H1 (cell line): ENCODE measurements around the gene CPNE5. TPM values are rescaled to one million over a fixed set of nuclear protein-coding genes. Genes with fewer than 3 reads are reported as not detected.

Experiments
- BRCA1 ChIP-seq: IDR thresholded peaks from 2 replicates; pipeline ENCODE4 v1.6.1; 2012; ENCODE audit warnings: low read depth, low read length, improper control_type of control experiment
- JUND ChIP-seq: IDR thresholded peaks from 2 replicates; pipeline ENCODE4 v1.6.1; 2011; ENCODE audit warnings: mild to moderate bottlenecking, improper control_type of control experiment, low read length
- KDM4A ChIP-seq: IDR thresholded peaks from one replicate; pipeline ENCODE4 v1.7.1; 2012; ENCODE audit warnings: low read depth, mild to moderate bottlenecking, moderate library complexity, low read length, inconsistent platforms; ENCODE audit not compliant: severe bottlenecking
- MAFK ChIP-seq: IDR thresholded peaks from 2 replicates; pipeline ENCODE4 v1.6.1; 2012; ENCODE audit warnings: low read depth, mild to moderate bottlenecking, improper control_type of control experiment, low read length
- PHF8 ChIP-seq: fragments of 200-600 bp; sonication (generic); conservative IDR thresholded peaks from 2 replicates; pipeline ENCODE4 v1.7.1; 2012; ENCODE audit warnings: low read depth, mild to moderate bottlenecking, inconsistent platforms, low read length, moderate library complexity
- SAP30 ChIP-seq: fragments of 300-600 bp; sonication (generic); IDR thresholded peaks from 2 replicates; pipeline ENCODE4 v1.7.1; 2012; ENCODE audit warnings: low read length, moderate library complexity, mild to moderate bottlenecking, inconsistent platforms; ENCODE audit not compliant: insufficient read depth, insufficient replicate concordance
- SIX5 ChIP-seq: IDR thresholded peaks from 2 replicates; pipeline ENCODE4 v1.6.1; 2011; ENCODE audit warnings: mild to moderate bottlenecking, low read depth, low read length
- YY1 ChIP-seq: IDR thresholded peaks from 2 replicates; pipeline ENCODE4 v1.6.1; 2011; ENCODE audit warnings: low read depth, mild to moderate bottlenecking, low read length
- ZNF274 ChIP-seq: IDR thresholded peaks from 2 replicates; pipeline ENCODE4 v1.7.0; 2012; ENCODE audit warnings: low read length, borderline replicate concordance; ENCODE audit errors: extremely low read depth
- polyA plus RNA-seq, 7 experiments: library from polyadenylated mRNA; depleted of rRNA in 3 of 7; stranded (reverse) in 5 of 7; unstranded in 2 of 7; fragments of >200 nt in 5 of 7; fragments of 200-250 nt in 2 of 7; gene quantifications; 1 replicate in 5 of 7; 2 replicates in 1 of 7; 4 replicates in 1 of 7; pipeline versions ENCODE4 v1.2.1 to v1.2.3, GENCODE V29; 2011 to 2013; ENCODE audit warnings: missing spikeins in 2 of 7, mixed read lengths in 2 of 7
- total RNA-seq: library from RNA; stranded (reverse); fragmentation: NEBNext Ultra II Directional; extraction: Animal tissue kit (Norgen Biotek cat#: 25700); gene quantifications from 2 replicates; pipeline ENCODE4 v1.2.1, GENCODE V29; 2021
- TF ChIP-seq, protein P1 (sequence below): fragments of 300-600 bp; sonication (generic); IDR thresholded peaks from 2 replicates; pipeline ENCODE4 v1.7.1; 2012; ENCODE audit warnings: low read length, moderate library complexity, mild to moderate bottlenecking, inconsistent platforms; ENCODE audit not compliant: insufficient replicate concordance
- TF ChIP-seq, protein P2 (sequence below): IDR thresholded peaks from 2 replicates; pipeline ENCODE4 v1.6.1; 2011; ENCODE audit warnings: low read depth, mild to moderate bottlenecking, low read length; ENCODE audit not compliant: insufficient read depth

Gene CPNE5
- total and polyA plus RNA-seq, 2 of the 8 experiments (the other 6 are each of a cell fraction or from before 2014, with no cell fraction given) = 0.88 to 1.8 TPM

DNA sequence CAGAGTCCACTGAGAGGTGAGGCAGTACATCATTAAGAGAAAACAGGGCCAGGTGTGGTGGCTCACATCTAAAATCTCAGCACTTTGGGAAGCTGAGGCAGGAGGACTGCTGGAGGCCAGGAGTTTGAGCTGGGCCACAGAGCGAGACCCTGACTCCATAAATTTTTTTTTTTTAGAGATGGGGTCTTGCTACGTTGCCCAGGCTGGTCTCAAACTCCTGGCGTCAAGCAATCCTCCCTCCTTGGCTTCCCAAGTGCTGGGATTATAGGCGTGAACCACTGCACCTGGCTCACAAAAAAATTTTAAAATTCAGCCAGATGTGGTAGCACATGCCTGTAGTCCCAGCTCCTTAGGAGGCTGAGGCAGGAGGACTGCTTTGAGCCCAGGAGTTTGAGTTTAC lies 18.1 kb upstream of the CPNE5 start (continued):
- TF ChIP-seq, protein P1, sequence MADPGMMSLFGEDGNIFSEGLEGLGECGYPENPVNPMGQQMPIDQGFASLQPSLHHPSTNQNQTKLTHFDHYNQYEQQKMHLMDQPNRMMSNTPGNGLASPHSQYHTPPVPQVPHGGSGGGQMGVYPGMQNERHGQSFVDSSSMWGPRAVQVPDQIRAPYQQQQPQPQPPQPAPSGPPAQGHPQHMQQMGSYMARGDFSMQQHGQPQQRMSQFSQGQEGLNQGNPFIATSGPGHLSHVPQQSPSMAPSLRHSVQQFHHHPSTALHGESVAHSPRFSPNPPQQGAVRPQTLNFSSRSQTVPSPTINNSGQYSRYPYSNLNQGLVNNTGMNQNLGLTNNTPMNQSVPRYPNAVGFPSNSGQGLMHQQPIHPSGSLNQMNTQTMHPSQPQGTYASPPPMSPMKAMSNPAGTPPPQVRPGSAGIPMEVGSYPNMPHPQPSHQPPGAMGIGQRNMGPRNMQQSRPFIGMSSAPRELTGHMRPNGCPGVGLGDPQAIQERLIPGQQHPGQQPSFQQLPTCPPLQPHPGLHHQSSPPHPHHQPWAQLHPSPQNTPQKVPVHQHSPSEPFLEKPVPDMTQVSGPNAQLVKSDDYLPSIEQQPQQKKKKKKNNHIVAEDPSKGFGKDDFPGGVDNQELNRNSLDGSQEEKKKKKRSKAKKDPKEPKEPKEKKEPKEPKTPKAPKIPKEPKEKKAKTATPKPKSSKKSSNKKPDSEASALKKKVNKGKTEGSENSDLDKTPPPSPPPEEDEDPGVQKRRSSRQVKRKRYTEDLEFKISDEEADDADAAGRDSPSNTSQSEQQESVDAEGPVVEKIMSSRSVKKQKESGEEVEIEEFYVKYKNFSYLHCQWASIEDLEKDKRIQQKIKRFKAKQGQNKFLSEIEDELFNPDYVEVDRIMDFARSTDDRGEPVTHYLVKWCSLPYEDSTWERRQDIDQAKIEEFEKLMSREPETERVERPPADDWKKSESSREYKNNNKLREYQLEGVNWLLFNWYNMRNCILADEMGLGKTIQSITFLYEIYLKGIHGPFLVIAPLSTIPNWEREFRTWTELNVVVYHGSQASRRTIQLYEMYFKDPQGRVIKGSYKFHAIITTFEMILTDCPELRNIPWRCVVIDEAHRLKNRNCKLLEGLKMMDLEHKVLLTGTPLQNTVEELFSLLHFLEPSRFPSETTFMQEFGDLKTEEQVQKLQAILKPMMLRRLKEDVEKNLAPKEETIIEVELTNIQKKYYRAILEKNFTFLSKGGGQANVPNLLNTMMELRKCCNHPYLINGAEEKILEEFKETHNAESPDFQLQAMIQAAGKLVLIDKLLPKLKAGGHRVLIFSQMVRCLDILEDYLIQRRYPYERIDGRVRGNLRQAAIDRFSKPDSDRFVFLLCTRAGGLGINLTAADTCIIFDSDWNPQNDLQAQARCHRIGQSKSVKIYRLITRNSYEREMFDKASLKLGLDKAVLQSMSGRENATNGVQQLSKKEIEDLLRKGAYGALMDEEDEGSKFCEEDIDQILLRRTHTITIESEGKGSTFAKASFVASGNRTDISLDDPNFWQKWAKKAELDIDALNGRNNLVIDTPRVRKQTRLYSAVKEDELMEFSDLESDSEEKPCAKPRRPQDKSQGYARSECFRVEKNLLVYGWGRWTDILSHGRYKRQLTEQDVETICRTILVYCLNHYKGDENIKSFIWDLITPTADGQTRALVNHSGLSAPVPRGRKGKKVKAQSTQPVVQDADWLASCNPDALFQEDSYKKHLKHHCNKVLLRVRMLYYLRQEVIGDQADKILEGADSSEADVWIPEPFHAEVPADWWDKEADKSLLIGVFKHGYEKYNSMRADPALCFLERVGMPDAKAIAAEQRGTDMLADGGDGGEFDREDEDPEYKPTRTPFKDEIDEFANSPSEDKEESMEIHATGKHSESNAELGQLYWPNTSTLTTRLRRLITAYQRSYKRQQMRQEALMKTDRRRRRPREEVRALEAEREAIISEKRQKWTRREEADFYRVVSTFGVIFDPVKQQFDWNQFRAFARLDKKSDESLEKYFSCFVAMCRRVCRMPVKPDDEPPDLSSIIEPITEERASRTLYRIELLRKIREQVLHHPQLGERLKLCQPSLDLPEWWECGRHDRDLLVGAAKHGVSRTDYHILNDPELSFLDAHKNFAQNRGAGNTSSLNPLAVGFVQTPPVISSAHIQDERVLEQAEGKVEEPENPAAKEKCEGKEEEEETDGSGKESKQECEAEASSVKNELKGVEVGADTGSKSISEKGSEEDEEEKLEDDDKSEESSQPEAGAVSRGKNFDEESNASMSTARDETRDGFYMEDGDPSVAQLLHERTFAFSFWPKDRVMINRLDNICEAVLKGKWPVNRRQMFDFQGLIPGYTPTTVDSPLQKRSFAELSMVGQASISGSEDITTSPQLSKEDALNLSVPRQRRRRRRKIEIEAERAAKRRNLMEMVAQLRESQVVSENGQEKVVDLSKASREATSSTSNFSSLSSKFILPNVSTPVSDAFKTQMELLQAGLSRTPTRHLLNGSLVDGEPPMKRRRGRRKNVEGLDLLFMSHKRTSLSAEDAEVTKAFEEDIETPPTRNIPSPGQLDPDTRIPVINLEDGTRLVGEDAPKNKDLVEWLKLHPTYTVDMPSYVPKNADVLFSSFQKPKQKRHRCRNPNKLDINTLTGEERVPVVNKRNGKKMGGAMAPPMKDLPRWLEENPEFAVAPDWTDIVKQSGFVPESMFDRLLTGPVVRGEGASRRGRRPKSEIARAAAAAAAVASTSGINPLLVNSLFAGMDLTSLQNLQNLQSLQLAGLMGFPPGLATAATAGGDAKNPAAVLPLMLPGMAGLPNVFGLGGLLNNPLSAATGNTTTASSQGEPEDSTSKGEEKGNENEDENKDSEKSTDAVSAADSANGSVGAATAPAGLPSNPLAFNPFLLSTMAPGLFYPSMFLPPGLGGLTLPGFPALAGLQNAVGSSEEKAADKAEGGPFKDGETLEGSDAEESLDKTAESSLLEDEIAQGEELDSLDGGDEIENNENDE = no peak
- TF ChIP-seq YY1 (no peak), SIX5 (no peak), KDM4A (no peak), PHF8 (no peak), JUND (no peak), ZNF274 (no peak), MAFK (no peak), SAP30 (no peak), BRCA1 (no peak)
- TF ChIP-seq, protein P2, sequence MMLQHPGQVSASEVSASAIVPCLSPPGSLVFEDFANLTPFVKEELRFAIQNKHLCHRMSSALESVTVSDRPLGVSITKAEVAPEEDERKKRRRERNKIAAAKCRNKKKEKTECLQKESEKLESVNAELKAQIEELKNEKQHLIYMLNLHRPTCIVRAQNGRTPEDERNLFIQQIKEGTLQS = no peak
